Upper lobe of right lung (tissue), 1 donor: ENCODE results near the gene ZNF23. TPM values are rescaled to one million over a fixed set of nuclear protein-coding genes. Genes with fewer than 3 reads are reported as not detected.
A peak's percentile ranks its signal among the peaks of the same experiment; 100 is the strongest.

ENCODE experiments used
- ATAC-seq: fragments of 200-7000 bp; cut with Tn5 transposase; one replicate; pipeline ENCODE4 v1.9.1; 2020; ENCODE audit warnings: mild to moderate bottlenecking, moderate library complexity
- DNase-seq: peaks from one replicate; pipeline ENCODE4 v3.0.0-alpha.2; 2020
- H3K27ac ChIP-seq: fragments of 200-600 bp; one replicate; pipeline ENCODE4 v1.8.0; 2022
- H3K27me3 ChIP-seq: fragments of 200-600 bp; one replicate; pipeline ENCODE4 v1.8.0; 2022; ENCODE audit warnings: mild to moderate bottlenecking
- H3K36me3 ChIP-seq: fragments of 200-600 bp; one replicate; pipeline ENCODE4 v1.8.0; 2022
- H3K4me1 ChIP-seq: fragments of 200-600 bp; one replicate; pipeline ENCODE4 v1.8.0; 2022
- H3K4me3 ChIP-seq: fragments of 200-600 bp; one replicate; pipeline ENCODE4 v1.8.0; 2022; ENCODE audit warnings: mild to moderate bottlenecking
- H3K9me3 ChIP-seq: fragments of 200-600 bp; one replicate; pipeline ENCODE4 v1.8.0; 2022
- CTCF ChIP-seq: fragments of 200-600 bp; IDR thresholded peaks from one replicate; pipeline ENCODE4 v1.8.0; 2022; ENCODE audit warnings: antibody characterized with exemption
- intact Hi-C: fragments of 100-400 bp; cut with DNase I; formaldehyde crosslinking; loops from one replicate; pipeline ENCODE4 v1.11.0; 2022
- total RNA-seq: library from RNA; stranded (reverse); fragmentation: NEBNext Ultra II Directional; extraction: Animal tissue kit (Norgen Biotek cat#: 25700); gene quantifications from one replicate; pipeline ENCODE4 v1.2.1, GENCODE V29; 2021
- donor health status: DM: no; HTN: yes; CAD: no; lungs with severe emphysema.

ZNF23 gene
- total RNA-seq, 1 donor from 2014 or later, result 7.3 TPM

DNA sequence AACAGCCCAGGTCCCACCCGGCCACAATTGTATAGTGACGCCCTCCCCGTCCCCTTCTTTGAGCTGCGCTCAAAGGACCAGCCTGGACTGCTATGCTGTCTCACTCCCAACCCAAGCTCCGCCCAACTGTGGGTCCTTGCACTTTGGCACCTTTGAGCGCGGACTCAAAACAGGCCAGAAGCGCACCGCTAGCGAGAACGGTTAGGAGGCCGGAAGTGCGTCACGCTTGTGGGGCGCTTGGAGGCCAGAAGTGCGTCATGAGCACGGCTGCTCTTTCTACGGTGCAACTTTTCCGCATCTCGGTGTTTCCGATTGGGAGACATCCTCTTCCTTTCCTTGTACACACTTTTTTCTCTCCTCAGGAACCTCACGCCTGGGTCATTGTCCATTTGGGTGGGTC lies 27.1 kb upstream of the ZNF23 start, which contains the start of gene ZNF19:
TSS of gene ZNF19 (minus strand) at position 203 of the 400 bp plus-strand sequence. CDS start 7,210 bp downstream, outside the sequence.
- Histone ChIP-seq H3K4me3 (no peak within 1 kb of the TSS), H3K36me3 (no peaks in the 10 kb centered on the region), H3K4me1 (no peaks in the 10 kb centered on the region), H3K9me3 (no peaks in the 10 kb centered on the region), H3K27me3 (no peaks in the 10 kb centered on the region), H3K27ac (no peak within 1 kb of the TSS)
- no peak for TF ChIP-seq CTCF
- intact Hi-C loops, result no loop called here
- DNase-seq (no peak), ATAC-seq (no peak)

GRCh38 chr16:71484006-71484893 lies 22.2 kb upstream of the ZNF23 start:
- DNase-seq (peak; percentile 90), ATAC-seq (peak; percentile 98)
- no peaks in the 10 kb centered on the region for H3K27me3 ChIP-seq
- no peaks in the 10 kb centered on the region for H3K4me1 ChIP-seq
- H3K4me3 ChIP-seq, result peak overlapping the region; percentile 84
- no peaks in the 10 kb centered on the region for H3K36me3 ChIP-seq
- H3K27ac ChIP-seq, result peak overlapping the region; percentile 98
- intact Hi-C loops, result no loop called here
- TF ChIP-seq CTCF, result no peak
- no peaks in the 10 kb centered on the region for H3K9me3 ChIP-seq

GRCh38 chr16:71482569-71482968 lies 20.5 kb upstream of the ZNF23 start:
- Histone ChIP-seq H3K27ac (no peak overlapping the region), H3K4me3 (no peak overlapping the region), H3K27me3 (no peaks in the 10 kb centered on the region), H3K9me3 (no peaks in the 10 kb centered on the region), H3K4me1 (no peaks in the 10 kb centered on the region), H3K36me3 (peaks cover 12% of the 10 kb centered on the region)
- ATAC-seq (no peak), DNase-seq (no peak)
- intact Hi-C loops, result no loop called here
- no peak for TF ChIP-seq CTCF

DNA sequence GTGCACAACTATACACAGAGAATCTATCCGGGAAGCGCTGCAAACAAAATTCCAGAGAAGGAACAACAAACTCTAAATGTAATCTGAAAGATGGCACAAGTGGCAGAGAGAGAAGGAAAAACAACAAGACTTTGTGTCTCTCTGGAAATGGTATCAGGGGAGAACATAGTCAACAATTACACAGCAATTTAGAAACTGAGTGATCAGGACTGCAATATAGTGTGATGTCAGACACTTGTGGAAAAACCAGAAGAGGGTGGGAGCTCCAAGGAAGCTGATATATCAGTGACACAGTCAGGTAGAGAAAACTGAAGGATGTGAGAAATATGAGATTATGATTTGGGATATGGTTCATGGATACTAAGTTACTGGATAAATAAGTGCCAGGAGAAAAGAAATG lies 18.9 kb upstream of the ZNF23 start:
- TF ChIP-seq CTCF, result no peak
- Histone ChIP-seq H3K4me1 (no peaks in the 10 kb centered on the region), H3K27ac (no peak overlapping the region), H3K27me3 (no peaks in the 10 kb centered on the region), H3K36me3 (peaks cover 29% of the 10 kb centered on the region), H3K9me3 (no peaks in the 10 kb centered on the region), H3K4me3 (no peak overlapping the region)
- DNase-seq, result no peak
- no peak for ATAC-seq
- intact Hi-C loops, result no loop called here

- peak; percentile 28 for TF ChIP-seq CTCF
- no peaks in the 10 kb centered on the region for H3K27me3 ChIP-seq
- ATAC-seq (no peak), DNase-seq (no peak)
- intact Hi-C loops, result no loop called here
- no peaks in the 10 kb centered on the region for H3K4me1 ChIP-seq
- H3K9me3 ChIP-seq, result no peaks in the 10 kb centered on the region
- H3K4me3 ChIP-seq, result no peak overlapping the region
- peaks cover 40% of the 10 kb centered on the region for H3K36me3 ChIP-seq
- H3K27ac ChIP-seq, result no peak overlapping the region
Observed at GRCh38 chr16:71479420-71479819, 17.4 kb upstream of the ZNF23 start.
